Large intestine (tissue), 3 donors: Measurements from ENCODE around the gene MPZL2. TPM values are rescaled to one million over a fixed set of nuclear protein-coding genes. Genes with fewer than 3 reads are reported as not detected.

Experiments used
- DNase-seq, 2 donors: peaks; one replicate each; pipeline versions ENCODE4 v3.0.0 to v3.0.0-alpha.2; 2013
- H3K27ac ChIP-seq: one replicate; pipeline ENCODE4 v1.5.1; 2013; ENCODE audit warnings: low read length
- H3K27me3 ChIP-seq: 2 replicates; pipeline ENCODE4 v1.6.1; 2013; ENCODE audit warnings: low read length; ENCODE audit not compliant: control insufficient read depth, insufficient read depth
- H3K36me3 ChIP-seq: 2 replicates; pipeline ENCODE4 v1.6.1; 2013; ENCODE audit warnings: low read length; ENCODE audit not compliant: control insufficient read depth, insufficient read depth
- H3K4me1 ChIP-seq: one replicate; pipeline ENCODE4 v1.6.1; 2013; ENCODE audit warnings: low read length; ENCODE audit not compliant: control insufficient read depth, insufficient read depth
- H3K4me3 ChIP-seq: one replicate; pipeline ENCODE4 v1.5.1; 2013; ENCODE audit warnings: low read length
- H3K9me3 ChIP-seq: one replicate; pipeline ENCODE4 v1.6.1; 2013; ENCODE audit warnings: mild to moderate bottlenecking, low read depth, low read length, moderate library complexity; ENCODE audit not compliant: control insufficient read depth
- WGBS: methylation state at CpG from one replicate; pipeline ENCODE4 v1.1.5; 2013; ENCODE audit warnings: low lambda C conversion rate; ENCODE audit not compliant: insufficient coverage; 5-methylcytosine and 5-hydroxymethylcytosine counted together
- polyA plus RNA-seq: library from polyadenylated mRNA; unstranded; fragments of 120-200 nt; gene quantifications from one replicate; pipeline ENCODE4 v1.2.1, GENCODE V29; 2013

The MPZL2 gene
- polyA plus RNA-seq, 1 donor = 32.8 TPM

DNA sequence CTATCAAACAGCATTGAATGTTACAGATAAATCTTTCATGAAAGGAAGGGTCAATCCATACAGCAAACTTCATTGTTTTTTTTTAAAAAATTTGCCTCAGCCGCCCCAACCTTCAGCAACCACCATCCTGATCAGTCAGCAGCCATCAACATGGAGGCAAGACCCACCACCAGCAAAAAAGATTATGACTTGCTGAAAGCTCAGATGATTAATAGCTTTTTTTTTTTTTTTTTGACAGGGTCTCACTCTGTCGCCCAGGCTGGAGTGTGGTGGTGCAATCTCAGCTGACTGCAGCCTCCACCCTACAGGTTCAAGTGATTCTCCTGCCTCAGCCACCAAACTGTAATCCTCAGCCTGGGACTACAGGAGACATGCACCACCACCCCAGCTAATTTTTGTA lies 22.4 kb upstream of the MPZL2 start:
- Histone ChIP-seq H3K4me1 (peaks cover 26% of the 10 kb centered on the region), H3K9me3 (no peaks in the 10 kb centered on the region), H3K27me3 (no peaks in the 10 kb centered on the region), H3K36me3 (no peaks in the 10 kb centered on the region), H3K4me3 (no peak overlapping the region), H3K27ac (no peak overlapping the region)
- no peak for DNase-seq
- no CpG with 5 or more reads among the region's 2 CpGs for WGBS

DNA sequence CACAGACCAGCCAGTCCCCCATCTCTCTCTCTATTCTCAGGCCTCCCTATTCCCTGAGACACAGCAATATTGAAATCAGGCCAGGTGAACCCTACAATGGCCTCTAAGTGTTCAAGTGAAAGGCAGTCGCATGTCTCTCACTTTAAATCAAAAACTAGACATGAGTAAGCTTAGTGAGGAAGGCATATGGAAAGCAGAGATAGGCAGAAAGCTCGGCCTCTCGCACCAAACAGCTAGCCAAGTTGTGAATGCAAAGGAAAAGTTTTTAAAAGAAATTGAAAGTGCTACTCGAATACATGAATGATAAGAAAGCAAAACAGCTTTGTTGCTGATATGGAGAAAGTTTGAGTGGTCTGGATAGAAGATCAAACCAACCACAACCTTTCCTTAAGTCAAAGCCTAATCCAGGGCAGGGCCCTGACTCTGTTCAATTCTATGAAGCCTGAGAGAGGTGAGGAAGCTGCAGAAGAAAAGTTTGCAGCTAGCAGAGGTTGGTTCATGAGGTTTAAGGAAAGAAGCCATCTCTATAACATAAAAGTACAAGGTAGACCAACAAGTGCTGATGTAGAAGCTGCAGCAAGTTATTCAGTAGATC lies 19.8 kb upstream of the MPZL2 start:
- Histone ChIP-seq H3K4me3 (no peak overlapping the region), H3K27ac (peak overlapping the region; percentile 54), H3K27me3 (no peaks in the 10 kb centered on the region), H3K9me3 (no peaks in the 10 kb centered on the region), H3K4me1 (peaks cover 26% of the 10 kb centered on the region), H3K36me3 (no peaks in the 10 kb centered on the region)
- WGBS = 66% methylated on average over 3 of the region's 4 CpGs
- DNase-seq = peak in 1 of 2 donors; percentile 6

DNA sequence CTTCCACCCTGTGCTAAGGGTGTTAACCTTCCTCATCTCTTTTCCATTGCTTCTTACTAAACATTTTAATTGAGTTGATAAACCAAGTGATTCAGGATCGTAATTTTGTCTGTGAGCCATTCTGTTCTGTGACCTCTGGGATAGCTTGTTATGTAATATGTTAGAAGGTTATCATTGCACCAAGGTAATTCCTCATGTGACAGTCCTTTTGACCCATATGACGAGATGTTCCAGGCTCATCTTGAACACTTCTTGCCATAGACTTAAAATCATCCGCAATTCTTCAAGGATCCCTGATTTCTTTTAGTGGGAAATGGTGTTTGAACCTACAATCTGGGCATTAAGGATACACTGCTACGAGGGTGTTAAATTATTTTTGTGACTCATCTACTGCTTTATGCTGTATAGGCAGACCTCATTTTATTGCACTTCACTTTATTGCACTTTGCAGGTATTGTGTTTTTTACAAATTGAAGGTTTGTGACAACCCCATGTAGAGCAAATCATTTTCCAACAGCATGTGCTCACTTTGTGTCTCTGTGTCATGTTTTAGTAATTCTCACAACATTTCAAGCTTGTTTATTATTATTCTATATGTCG lies 19.0 kb upstream of the MPZL2 start:
- no peaks in the 10 kb centered on the region for H3K27me3 ChIP-seq
- no peak overlapping the region for H3K4me3 ChIP-seq
- peak; percentile 39 to 60 for DNase-seq
- no CpG with 5 or more reads among the region's 5 CpGs for WGBS
- peak overlapping the region; percentile 54 for H3K27ac ChIP-seq
- H3K4me1 ChIP-seq = peaks cover 26% of the 10 kb centered on the region
- no peaks in the 10 kb centered on the region for H3K36me3 ChIP-seq
- no peaks in the 10 kb centered on the region for H3K9me3 ChIP-seq

DNA sequence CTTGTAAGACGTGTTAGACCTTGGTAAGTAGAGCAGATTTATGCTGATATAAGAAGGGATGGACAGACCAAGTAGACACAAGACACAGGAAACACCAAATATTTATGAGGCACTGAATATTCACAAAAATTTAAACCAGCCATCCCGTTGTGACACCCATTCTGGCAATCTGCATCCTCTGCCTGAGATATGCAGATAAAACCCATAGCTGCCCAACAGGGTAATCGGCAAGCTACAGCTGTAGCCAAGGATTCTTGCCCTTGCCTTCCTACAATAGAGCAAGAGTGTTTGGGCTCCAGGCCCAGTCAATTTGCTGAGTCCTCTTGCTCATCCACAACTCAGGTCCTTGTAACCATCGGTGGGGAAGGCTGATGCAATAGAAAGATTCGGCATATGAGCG lies 18.5 kb upstream of the MPZL2 start:
- H3K4me3 ChIP-seq = no peak overlapping the region
- peaks cover 26% of the 10 kb centered on the region for H3K4me1 ChIP-seq
- DNase-seq = no peak
- no peaks in the 10 kb centered on the region for H3K27me3 ChIP-seq
- WGBS = 100% methylated on average over 1 of the region's 6 CpGs
- H3K9me3 ChIP-seq = no peaks in the 10 kb centered on the region
- H3K27ac ChIP-seq = no peak overlapping the region
- H3K36me3 ChIP-seq = no peaks in the 10 kb centered on the region

DNA sequence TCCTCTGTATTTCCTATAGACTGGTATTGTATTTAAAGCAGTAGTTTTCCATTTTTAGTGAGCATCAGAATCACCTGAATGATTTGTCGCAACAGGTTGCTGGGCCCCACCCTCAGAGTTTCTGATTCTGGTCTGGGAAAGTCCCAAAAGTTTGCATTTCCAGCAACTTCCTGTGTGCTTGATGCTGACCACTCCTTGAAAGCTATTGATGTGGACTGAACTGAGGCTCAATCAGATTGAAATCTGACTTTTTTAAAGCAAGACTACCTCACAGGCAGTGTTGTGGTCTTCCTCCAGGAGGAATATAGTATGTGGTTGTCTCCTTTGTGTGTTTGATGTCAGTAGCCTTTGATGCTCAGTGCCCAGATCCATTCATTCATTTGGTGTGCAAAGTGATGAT lies 17.2 kb upstream of the MPZL2 start:
- no peak for DNase-seq
- no peak overlapping the region for H3K27ac ChIP-seq
- WGBS = no CpG with 5 or more reads among the region's 1 CpG
- H3K36me3 ChIP-seq = no peaks in the 10 kb centered on the region
- H3K4me1 ChIP-seq = peaks cover 18% of the 10 kb centered on the region
- H3K9me3 ChIP-seq = no peaks in the 10 kb centered on the region
- H3K27me3 ChIP-seq = no peaks in the 10 kb centered on the region
- no peak overlapping the region for H3K4me3 ChIP-seq

DNA sequence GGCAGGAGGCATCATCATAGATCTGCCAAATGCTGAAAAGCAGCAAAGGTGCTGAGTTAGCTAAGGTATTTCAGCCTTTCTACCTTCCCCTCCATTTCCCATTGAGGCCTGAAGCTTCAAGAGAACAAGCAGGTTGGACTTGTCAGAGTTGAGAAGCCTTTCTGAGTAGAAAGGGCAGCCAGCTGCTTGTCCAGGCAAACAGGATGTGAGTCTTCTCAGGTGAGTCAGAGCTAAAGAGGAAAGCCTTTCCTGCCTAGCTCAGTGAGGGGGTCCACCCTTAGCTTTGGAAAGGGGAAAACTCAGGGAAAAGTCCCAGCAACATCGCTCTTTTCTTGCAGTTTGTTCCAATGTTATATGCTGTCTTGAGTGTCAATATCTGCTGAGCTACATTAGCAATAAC lies 13.2 kb upstream of the MPZL2 start:
- 100% methylated on average over 1 of the region's 1 CpG for WGBS
- no peaks in the 10 kb centered on the region for H3K27me3 ChIP-seq
- no peaks in the 10 kb centered on the region for H3K9me3 ChIP-seq
- H3K36me3 ChIP-seq = no peaks in the 10 kb centered on the region
- peak in 1 of 2 donors; percentile 11 for DNase-seq
- no peak overlapping the region for H3K4me3 ChIP-seq
- H3K27ac ChIP-seq = no peak overlapping the region
- H3K4me1 ChIP-seq = no peaks in the 10 kb centered on the region

DNA sequence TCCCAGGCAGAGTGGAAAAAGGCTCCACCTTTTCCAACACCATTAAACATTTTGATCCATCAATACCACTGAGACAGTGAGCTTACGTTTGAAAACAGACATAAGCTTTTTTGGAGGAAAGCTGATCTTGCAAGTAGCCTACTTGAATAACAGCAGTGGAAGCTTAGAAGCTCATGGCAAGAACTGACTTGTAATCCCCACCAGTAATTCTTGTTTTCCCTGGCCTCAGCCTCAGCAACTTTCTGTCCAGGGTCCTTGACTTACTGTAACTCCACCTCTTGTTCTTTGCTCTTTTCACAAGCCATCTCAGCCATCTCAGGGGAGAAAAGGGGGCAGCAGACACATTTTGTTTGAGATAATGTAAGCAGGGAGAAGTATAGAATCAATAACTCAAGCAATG lies 12.3 kb upstream of the MPZL2 start:
- no peak for DNase-seq
- no CpG with 5 or more reads among the region's 1 CpG for WGBS
- no peaks in the 10 kb centered on the region for H3K9me3 ChIP-seq
- H3K27ac ChIP-seq = no peak overlapping the region
- H3K27me3 ChIP-seq = no peaks in the 10 kb centered on the region
- no peaks in the 10 kb centered on the region for H3K4me1 ChIP-seq
- H3K36me3 ChIP-seq = no peaks in the 10 kb centered on the region
- H3K4me3 ChIP-seq = no peak overlapping the region

DNA sequence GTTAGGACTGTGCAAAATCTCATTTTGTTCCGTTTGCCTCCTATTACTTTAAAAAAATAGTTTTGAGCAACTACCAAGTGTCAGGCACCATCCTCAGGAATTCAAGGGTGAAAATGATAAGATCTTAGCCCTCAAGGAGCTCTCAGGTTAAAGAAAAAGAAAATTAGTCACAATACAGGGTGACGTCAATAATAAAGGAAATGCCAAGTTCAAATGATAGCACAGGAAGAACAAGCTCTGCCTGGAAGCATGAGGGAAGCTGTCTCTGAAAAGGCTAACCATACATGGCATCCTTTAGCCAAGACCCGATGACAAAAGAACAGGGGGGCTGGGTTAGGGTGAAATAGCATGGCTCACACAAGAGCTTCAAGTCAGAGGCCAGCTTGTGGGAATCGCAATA lies 11.1 kb upstream of the MPZL2 start:
- no peak overlapping the region for H3K4me3 ChIP-seq
- H3K4me1 ChIP-seq = no peaks in the 10 kb centered on the region
- no peak for DNase-seq
- H3K36me3 ChIP-seq = no peaks in the 10 kb centered on the region
- H3K27me3 ChIP-seq = no peaks in the 10 kb centered on the region
- H3K27ac ChIP-seq = no peak overlapping the region
- H3K9me3 ChIP-seq = no peaks in the 10 kb centered on the region
- 91% methylated on average over 1 of the region's 4 CpGs for WGBS

DNA sequence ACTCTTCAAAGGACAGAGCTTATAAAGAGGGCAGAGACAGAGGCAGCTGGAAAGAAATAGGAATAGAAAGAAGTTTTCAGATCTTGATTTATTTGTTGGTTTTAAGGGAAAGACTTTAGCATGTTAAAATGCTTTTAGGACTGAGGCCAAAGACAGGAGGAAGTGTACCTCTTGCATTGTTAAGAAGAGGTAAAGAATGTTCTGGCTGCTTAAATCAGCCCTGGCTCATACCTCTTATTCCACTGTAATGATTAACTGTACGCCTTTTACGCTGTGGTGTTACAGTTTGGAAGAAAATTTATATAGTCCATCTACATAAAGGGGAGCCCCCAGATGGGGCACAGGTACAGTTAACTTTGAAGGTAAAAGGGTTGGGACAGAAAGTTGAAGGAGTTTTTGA lies 10.1 kb upstream of the MPZL2 start:
- Histone ChIP-seq H3K9me3 (no peaks in the 10 kb centered on the region), H3K36me3 (no peaks in the 10 kb centered on the region), H3K4me3 (no peak overlapping the region), H3K4me1 (no peaks in the 10 kb centered on the region), H3K27ac (no peak overlapping the region), H3K27me3 (no peaks in the 10 kb centered on the region)
- no CpG with 5 or more reads among the region's 2 CpGs for WGBS
- peak in 1 of 2 donors; percentile 10 for DNase-seq

DNA sequence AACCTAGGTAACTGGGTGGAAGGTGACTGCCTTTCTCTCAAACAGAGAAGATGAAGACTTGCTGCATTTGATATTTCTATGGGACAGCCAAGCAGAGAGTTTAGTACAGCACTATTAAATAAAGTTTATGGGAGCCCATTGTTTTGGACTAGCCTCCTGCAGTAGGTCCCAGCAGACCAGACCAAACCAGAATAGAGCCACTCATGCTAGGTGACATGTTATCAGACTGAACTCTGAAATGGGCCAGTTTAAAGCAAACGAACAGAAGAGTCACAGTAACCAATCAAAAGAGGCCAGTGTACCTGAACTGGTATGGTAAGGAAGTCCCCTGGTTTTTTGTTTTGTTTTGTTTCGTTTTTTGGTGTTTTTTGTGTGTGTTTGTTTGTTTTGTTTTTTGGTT lies 7.9 kb upstream of the MPZL2 start:
- H3K4me3 ChIP-seq = no peak overlapping the region
- no peaks in the 10 kb centered on the region for H3K27me3 ChIP-seq
- no peaks in the 10 kb centered on the region for H3K36me3 ChIP-seq
- no peak for DNase-seq
- H3K9me3 ChIP-seq = no peaks in the 10 kb centered on the region
- no peaks in the 10 kb centered on the region for H3K4me1 ChIP-seq
- no peak overlapping the region for H3K27ac ChIP-seq
- 33% methylated on average over 1 of the region's 2 CpGs for WGBS

DNA sequence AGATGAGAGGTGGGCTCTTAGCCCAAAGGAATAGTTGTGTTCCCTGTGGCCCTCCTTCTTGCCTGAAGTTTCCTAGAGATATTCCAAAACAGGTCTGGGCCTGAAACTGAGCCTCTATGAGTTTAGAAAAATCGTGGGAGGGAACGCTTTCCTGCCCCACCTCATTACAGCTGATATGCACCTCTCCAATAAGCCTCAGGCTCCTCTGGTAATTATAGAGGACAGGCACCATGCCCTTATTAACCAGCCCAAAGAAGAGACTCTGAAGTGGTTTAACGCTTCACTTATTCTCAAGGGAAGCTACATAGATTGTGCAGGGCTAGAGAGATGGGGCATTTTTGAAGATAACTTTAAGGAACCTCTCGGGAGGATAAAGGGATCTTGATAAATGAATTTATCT lies 3.4 kb upstream of the MPZL2 start:
- H3K27ac ChIP-seq = no peak overlapping the region
- DNase-seq = no peak
- WGBS = 100% methylated on average over 2 of the region's 4 CpGs
- peaks cover 9% of the 10 kb centered on the region for H3K4me1 ChIP-seq
- peaks cover 2% of the 10 kb centered on the region for H3K36me3 ChIP-seq
- H3K27me3 ChIP-seq = peaks cover 2% of the 10 kb centered on the region
- H3K9me3 ChIP-seq = no peaks in the 10 kb centered on the region
- no peak overlapping the region for H3K4me3 ChIP-seq
